Measurements from ENCODE around the gene ACY1.

Gene ACY1

DNA sequence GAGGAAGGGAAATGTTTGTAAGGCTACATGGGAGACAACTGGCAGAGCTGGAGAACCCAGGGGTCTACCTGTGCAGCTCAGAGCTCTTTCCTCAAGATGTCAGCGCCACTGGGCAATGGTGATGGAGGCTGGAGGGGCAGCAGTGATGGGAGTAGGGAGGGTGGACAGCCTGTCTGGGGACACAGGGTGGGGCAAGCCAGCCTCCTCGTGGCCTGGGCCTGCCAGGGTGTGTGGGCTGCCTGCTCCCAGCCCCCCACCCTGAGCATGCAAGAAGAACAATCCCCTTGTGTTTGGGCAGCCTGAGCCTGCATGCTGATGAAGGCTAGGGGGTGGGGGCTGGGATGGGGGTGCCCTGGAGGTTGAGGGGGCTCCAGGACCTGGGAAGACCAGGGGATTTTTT is 17.3 kb upstream of the ACY1 start:
- FAIRE-seq: no peak

DNA sequence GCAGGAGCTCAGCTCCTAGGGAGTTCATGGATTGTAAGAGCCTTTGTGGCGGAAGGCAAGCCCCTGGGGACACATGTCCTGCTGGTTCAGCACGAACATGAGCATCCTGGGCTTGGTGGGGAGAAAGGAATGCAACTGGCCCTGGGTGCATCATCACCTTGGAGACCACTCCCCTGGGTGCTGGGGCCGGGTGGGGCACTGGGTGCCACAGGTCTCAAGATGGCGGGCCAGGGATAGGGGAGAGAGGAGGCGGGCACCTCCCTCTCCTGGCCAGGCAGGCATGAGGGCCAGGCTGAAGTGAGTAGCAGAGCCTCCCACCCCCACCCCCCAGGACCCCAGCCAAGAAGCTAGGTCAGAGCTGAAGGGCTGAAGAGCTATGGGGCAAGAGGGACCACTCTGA is 16.8 kb upstream of the ACY1 start:
- no peak for FAIRE-seq

DNA sequence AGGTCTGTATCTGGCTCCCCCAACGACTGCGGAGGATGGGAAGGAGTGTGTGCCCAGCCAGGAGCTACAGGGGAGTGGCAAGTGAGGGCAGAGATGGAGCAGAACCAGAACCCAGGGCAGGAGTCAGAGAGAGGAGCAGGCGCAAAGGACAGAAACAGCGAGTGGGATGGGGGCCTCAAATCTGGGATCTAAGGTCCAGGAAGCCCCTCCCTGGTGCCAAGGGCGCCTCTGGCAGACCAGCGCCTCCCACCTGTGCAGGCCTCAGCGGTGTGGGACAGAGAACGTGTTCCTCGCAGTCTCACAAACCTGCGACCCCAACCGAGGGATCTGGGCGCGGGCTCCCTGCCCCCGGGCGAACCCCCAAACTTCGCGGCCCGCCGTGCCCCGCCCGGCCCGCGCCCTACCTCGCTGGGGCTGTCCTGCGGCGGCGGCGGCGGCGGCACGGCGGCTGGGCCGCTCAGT is 16.4 kb upstream of the ACY1 start:
- no peak for FAIRE-seq

DNA sequence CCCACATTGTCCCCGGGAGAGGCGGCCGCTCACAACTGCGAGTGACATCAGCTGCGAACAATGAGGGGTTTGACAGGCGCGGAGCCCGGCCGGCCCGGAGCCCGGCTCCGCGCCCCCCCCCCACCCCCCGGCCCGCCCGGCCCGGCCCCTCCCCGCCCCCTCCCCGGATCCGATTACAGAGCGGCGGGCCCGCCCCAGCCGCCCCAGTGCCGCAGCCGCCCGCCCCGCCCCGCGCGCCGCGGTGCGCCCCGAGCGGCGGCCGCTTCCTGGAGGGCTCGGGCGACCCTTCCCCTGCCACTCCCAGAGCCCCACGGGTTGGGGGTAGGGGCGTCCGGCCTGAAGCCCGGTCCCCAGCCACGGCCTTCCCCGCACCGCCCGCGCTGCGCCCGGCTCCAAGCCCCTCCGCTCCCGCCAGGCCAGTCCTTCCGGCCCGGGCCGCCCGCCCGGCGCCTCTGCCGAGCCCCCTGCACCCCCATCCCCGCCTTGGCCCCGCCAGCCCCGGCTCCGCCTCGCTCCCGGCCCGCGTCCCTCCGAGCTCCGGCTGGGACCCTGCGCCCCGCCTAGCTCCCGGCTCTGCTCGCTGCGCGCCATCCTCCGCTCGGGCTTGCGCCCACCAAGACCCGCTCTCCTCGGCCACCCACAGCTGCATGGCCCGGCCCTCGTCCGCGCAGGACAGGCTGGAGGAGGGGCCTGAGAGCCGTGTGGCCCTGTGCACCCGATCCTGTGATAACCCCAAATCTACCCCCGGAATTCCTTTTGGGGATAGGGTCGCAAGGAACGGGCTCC is 15.8 kb upstream of the ACY1 start, which contains the start of gene PCBP4:
TSS of gene PCBP4 (minus strand) at position 71 of the 786 bp plus-strand sequence. CDS start 6,214 bp downstream, outside the sequence.
- no peak for FAIRE-seq

DNA sequence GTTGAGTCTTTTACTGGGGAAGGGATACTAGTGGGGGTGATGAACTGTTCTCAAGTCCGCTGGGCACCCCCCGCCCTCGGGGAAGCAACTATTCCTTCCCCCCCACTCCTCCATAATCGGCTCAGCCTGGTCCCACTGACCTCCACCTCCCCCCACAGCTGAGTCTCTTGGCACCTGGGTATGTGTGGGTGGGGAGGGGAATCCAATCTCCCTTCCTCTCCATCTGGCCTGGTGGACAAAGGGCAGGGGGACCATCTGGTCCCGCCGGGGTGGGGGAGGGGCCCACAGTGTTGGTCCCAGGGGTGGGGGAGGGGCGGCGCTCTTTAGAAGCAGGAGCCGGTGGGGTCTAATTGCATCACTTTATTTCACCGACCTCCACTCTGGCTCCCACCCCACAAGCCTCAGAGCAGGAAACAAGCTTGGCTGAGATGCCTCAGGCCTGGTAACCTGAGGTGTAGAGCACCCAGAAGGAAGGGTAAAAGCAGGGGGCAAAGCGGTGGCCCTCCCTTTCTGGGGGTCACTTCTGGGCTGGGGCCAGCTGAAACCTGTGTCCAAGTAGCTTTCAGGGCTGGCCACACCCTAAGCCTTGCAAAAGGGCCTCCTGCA is 15.1 kb upstream of the ACY1 start:
- FAIRE-seq: no peak

DNA sequence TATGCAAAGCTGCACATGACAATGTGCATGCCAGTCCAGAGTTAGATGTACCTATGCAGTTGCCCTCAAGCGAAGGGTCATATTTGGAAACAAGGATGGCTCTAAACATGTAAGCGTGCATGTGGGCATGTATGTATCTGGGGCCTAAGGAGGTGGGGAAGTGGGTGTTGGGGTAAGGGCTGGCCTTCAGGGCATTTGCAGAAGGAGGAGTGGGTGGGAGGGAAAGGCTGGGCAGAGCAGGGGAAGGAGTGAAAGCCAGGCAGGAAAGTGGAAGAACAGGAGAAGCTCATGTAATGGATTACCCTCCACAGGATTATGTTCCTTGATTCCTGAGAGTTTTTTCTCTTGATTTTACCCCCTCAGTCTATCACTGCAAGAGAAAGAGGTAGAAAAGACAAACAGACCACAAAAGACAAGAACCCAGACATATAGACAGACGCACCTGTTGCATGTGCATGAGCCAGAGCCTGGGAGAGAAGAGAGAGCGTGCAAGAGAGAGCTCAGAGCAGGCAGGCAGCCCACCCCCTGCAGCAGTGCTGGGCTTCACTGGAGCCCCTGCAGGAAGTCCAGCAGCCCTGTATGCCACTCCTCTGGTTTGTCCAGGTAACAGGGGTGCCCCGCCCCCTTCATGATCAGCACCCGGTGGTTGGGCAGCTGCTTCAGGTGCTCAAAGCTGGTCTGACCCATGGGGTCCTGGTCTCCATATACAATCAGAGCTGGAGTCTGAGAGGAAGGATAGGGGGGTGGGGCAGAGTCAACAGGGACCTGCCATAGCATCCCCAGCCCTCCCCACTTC is 14.3 kb upstream of the ACY1 start:
- no peak for FAIRE-seq

DNA sequence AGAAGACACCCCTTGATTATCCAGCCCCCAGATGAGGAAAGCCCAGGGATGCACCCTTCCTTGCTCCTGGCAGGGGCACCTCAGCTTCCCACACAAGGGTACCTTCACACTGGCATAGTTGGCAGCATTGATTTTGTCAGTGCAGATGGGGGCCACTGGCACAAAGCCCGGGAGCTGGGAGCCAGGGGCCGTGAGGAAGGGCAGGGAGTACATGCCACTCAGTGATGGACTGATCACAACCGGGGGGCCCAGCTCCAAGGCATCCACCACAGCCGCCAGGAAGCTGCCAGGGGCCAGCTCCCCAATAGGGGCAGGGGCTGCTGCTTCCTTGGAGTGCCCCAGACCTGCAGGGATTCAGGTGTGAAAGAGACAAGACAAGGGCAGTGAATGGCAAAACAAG is 13.5 kb upstream of the ACY1 start:
- FAIRE-seq: no peak

DNA sequence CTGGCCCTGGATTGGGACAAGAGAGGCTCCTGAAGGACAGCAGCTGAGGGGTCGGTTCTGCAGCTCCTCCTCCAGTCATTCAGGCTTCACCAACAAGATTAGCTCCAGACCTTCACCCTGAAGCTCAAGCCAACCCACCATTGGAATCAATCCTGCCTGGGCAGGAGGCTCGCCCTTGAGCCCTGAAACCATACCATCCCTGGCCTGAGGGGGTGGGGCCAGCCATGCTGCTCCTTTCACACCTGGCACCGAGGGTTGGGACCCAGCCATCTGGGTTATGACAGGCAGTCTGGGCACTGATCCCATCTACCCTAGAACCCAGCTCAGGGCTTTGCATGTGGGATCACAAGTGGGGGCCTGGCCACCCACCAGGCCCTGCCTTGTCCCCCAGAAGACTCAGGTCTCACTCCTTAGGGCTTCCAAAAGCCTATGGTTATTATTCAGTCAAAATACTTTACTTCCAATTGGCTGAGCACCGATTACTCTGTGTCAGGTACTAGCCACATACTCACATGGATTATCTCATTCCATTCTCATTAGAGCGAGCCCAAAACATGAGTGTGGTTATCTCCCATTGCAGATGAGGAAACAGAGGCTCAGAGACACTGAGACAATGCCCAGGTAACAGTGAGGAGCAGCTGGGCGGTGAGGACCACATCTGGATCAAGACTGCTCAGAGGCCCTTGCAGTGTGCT is 12.6 kb upstream of the ACY1 start:
- FAIRE-seq: no peak

DNA sequence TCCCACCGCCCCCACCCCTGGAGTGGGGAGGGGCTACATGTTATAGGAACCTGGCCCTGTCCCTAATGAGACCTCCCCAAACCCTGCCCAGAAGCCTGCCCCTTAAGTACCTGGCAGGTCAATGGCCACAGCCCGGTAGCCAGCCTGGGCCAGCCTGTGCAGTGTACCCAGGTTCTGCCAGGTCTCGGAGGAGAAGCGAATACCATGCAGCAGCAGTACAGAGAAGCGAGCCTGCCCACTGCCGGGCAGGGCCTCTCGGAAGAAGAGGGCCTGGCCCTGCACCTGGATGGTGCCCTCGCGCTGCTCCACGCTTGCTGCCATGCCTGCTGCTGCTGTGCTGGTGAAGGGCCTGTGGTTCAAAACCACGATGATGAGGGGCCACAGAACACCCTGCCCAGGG is 12.0 kb upstream of the ACY1 start:
- no peak for FAIRE-seq

DNA sequence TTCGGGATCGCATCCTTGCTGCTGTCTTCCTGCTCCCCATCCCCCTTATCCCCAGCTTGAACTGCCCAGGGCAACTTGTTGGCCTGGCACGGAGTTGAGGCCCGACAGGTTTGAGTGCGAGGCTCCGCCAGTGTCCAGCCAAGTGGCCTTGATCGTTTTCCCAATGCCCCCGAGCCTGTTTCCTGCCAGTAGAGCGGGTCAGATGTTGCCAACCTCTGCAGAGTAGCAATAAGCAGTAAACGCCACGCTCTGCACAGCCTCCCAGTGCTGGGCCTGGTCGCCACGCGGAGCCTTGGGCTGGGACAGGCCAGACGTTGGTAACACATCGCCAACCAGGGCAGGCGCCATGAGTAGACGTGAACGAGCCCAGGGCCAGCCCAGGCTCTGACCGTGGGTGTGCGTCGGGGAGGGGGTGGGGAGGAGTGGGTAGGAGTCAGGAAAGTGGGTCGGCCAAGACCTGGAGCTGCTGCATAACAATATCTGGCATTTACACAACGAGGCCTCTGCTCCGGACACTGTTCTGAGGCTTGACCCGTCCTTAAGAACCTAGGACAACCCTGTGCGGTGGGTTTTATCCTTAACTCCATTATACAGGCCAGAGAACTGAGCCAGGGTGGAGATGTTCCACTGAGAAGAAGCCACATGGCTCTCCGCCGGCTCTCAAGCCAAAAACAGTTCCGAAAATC is 8.9 kb upstream of the ACY1 start:
- no peak for FAIRE-seq

DNA sequence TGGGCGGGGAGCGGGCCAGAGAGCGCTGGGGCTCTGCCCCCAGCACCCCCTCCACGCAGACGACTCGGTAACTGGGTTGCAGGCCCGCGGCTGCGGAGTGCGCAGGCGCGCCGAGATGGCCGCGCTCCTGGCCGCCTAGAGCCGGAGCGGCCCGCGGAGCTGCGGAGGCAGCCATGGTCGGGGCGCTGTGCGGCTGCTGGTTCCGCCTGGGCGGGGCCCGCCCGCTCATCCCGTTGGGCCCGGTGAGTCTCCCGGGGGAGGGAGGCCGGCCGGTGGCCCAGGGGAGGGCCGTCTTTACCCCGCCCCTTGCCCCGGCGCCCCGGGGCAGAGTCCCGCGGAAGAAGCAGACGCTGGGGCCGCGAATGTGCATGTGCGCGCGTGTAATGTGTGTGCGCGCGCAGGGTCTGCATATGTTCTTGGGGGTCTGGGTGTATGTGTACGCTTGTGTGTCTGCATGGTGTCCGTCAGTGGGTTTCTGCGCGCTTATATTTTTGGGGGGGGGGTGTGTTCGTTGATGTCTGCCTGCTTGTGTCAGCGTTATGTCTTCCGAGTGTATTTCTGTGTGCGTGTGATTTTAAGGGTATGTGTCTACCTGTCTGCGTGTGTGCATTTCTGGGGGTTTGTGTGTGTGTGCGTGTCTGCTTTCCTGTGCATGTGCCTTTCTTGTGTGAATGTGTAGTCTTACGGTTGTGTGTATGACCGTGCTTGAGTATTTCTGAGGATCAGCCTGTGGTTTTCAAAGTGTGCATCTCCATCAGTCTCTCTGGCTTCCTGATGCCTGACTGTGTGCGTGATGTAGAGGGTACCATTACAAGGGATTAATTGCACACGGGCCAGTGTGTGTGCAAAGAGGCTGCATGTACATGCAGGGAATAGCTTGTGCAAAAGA is 8.1 kb upstream of the ACY1 start, which contains the start of gene ABHD14A:
TSS of gene ABHD14A (plus strand) at position 102 of the 889 bp plus-strand sequence. CDS start at position 174, 72 bp downstream.
- FAIRE-seq: no peak

DNA sequence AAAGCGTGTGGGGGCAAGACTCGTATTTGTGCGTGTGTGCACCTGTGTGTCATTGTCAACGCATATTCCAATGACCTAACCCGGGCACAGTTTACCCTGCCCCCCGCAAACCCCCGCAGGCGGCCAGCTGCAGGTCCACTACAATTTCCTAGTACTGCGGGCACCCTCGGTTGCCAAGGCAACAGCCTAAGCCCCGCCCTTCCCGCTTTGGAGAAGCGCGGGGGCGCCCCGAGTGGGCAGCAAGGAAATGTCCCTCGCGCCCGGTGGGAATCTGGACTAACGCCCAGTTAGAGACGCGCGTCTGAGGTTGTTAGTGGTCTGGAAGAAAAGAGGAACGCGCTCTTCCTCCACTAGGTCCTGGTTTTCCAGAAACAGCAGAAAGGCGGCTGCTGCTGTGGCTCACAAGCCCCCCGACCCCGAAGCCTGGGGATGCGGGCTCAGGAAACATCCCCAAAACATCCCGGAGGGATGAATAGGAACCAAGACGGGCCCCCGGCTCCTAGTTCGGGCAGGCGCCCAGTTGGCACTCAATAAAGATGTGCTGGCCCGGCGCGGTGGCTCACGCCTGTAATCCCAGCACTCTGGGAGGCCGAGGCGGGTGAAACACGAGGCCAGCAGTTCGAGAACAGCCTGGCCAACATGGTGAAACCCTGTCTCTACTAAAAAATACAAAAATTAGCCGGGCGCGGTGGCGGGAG is 7.3 kb upstream of the ACY1 start:
- FAIRE-seq: no peak

DNA sequence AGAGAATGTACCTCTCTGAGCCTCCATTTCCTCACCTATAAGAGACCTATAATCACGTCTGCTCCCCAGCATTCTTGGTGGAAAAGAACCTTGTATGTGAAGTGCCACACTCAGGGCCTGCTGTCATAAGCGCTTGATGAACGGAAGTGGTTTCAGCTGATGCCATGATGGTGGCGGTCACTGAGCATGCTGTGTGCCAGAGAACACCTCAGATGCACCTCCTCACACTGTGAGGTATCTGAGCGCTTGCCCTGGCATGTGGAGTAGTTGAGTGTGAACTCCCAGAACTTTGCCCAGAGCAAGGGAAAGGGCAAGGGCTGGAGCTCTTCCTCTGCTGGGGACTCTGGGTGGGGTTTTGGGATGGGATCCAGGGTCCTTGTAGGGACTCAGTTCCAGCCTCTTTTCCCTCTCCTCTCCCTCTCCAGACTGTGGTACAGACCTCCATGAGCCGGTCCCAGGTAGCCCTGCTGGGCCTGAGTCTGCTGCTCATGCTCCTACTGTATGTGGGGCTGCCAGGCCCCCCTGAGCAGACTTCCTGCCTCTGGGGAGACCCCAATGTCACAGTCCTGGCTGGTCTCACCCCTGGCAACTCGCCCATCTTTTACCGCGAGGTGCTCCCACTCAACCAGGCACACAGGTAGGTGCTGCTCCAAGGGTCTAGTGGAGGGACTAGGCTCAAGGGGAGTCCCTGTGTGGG is 5.7 kb upstream of the ACY1 start:
- no peak for FAIRE-seq

DNA sequence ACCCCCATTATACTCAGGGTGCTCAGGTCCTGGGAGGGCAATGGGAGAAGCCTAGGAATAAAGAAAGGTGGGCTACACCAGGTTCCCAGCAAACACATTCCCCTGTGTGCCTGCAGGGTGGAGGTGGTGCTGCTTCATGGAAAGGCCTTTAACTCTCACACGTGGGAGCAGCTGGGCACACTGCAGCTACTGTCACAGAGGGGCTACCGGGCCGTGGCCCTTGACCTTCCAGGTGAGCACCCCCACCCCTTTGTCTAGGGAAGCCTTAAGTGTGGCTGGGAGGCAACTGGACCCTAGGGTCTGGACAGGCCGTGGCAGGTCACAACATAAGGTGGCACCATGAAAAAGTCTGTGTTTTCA is 5.2 kb upstream of the ACY1 start:
- no peak for FAIRE-seq

DNA sequence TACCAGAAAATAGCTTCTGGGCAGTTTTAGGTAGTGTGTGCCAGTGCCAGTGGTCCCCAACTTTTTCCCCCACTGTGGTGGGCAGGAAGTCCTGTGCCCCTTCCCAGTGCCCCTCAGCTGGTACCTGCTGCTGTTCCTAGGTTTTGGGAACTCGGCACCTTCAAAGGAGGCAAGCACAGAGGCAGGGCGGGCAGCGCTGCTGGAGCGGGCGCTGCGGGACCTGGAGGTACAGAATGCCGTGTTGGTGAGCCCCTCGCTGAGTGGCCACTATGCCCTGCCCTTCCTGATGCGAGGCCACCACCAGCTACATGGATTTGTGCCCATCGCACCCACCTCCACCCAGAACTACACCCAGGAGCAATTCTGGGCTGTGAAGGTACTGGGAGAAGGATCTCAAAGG is 3.1 kb upstream of the ACY1 start:
- no peak for FAIRE-seq

DNA sequence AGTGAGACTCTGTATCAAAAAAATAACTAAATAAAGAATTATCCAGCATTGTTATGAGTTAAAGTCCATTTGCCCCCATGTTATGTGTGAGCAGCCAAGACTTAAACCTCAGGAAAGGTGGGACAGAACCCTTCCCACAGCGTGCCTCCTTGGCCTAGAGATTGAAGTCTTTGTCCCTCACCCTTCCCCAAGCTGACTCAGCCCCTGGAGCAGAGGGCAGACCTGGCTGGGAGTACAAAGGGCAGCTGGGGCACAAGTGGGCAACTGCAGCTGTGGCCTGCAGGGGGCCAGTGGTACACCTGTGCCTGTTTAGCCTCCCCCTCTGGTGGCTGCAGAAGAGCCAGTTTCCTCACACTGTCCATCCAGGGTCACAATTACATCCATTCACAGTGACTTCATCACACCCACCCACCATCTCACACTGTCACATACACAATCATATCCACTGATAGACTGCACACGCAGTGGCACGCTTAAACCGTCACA is 940 bp upstream of the ACY1 start:
- FAIRE-seq: no peak

DNA sequence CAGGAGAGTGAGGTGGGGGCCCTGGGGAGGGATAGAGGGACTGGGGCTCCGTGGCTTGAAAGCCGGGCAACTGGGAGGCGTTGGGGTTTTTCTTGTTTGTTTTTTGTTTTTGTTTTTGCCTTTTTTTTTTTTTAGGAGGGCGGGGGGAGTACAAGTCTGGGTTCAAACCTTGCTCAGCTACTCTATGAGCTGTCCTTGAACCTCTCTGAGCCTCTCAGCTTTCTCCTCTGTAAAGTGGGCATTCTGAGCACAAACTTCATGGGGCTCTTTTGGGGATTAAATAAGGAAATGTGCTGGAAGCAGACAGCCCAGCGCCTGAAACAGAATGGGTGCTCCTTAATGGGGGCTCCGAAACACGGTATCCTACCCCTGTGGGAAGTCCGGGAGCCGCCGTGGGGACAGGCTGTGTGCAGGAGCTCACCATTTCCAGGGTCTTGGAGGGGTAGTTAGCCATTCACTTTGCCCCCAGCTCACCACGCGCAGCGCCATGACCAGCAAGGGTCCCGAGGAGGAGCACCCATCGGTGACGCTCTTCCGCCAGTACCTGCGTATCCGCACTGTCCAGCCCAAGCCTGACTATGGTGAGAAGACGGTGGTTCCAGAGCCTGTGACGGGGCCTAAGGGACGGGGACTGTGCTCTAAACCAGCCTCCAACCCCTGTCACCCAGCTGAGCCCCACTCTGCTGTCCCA is 388 bp downstream of the ACY1 start:
- no peak for FAIRE-seq

DNA sequence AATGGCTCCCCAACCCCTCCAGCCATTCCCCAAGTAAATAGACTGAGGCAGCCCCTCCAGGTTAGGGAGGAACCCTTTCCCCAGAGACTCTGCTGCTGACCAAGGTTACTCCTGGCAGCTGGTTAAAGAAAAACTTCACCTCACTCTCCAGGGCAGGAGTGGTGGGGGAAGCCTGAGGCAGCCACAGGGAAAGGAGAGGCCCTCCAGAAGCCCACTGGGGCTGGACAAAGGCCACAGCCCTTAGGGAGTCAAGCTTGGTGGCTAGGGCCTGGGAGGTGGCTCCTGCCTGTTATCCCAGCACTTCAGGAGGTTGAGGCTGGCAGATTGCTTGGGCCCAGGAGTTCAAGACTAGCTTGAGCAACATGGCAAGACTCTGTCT is 923 bp downstream of the ACY1 start:
- no peak for FAIRE-seq

DNA sequence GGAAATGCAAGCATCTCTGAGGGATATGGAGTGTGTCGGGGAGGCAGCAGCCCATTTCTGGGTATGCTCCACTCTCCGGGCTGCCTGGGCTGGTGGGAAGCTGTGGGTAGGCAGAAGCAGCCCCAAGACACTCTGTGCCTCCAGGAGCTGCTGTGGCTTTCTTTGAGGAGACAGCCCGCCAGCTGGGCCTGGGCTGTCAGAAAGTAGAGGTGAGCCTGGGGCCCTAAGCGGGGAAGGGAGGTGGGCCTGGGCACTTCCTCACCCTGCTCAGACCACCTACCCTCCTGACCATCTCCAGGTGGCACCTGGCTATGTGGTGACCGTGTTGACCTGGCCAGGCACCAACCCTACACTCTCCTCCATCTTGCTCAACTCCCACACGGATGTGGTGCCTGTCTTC is 1.7 kb downstream of the ACY1 start:
- no peak for FAIRE-seq

Data from islet of Langerhans (tissue), 1 donor.